Measurements from ENCODE around the gene ZNF771. TPM values are rescaled to one million over a fixed set of nuclear protein-coding genes. Genes with fewer than 3 reads are reported as not detected.

ZNF771 gene
- total RNA-seq, result 5.1 TPM
- long read RNA-seq, transcript ZNF771-201 (3 exons, 2,371 nt), result major isoform, 11 of 15 reads
- long read RNA-seq, partial matches to known transcripts, result 3 of 15 reads
- long read RNA-seq, other reads (novel, unspliced or antisense), result 0 of 15 reads

DNA sequence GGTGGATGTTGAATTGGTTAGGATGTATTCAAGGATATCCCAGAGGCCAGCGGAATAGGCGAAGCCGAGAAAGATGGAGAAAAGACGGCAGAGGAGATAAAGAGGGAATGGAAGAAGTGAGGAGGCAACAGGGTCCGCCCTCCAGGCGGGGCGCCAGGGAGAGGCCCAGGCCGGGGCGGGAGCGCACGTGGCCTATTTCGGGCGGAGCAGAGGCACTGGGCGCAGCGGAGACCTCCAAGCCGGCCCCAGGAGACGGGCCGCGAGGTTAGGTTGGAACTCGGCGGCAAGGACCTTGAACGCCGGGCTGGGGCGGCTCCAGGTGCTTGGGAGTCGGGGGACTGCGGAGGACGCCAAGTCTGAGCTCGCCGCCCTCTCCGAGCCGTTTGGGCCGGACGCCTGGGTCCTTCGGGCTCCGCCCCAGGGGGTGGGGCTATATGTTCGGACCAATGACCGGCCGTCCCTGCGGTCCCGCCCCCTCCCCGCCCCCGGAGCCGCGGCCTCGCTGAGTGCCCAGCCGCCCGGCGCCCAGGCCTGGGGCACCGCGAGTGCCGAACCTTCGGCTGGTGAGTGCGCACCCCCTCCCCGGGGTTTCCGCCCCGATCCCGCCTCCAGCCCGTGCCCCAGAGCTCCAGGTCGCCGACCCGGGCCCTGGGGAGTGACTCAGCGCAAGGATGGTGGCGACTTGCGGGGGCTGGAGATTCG, at the start of gene ZNF771:
Gene ZNF771 (plus strand): TSS at position 505 of the 702 bp plus-strand sequence. CDS start 448 bp downstream, outside the sequence.
- peak; percentile 97 for DNase-seq (ENCODE audit: missing footprints)
- peak; percentile 97 for ATAC-seq
- intact Hi-C loops (cut with DNase I), result loop anchor here (5.0 kb wide), 1 partner anchor 310 kb away; the partner anchor contains the start of gene YPEL3

DNA sequence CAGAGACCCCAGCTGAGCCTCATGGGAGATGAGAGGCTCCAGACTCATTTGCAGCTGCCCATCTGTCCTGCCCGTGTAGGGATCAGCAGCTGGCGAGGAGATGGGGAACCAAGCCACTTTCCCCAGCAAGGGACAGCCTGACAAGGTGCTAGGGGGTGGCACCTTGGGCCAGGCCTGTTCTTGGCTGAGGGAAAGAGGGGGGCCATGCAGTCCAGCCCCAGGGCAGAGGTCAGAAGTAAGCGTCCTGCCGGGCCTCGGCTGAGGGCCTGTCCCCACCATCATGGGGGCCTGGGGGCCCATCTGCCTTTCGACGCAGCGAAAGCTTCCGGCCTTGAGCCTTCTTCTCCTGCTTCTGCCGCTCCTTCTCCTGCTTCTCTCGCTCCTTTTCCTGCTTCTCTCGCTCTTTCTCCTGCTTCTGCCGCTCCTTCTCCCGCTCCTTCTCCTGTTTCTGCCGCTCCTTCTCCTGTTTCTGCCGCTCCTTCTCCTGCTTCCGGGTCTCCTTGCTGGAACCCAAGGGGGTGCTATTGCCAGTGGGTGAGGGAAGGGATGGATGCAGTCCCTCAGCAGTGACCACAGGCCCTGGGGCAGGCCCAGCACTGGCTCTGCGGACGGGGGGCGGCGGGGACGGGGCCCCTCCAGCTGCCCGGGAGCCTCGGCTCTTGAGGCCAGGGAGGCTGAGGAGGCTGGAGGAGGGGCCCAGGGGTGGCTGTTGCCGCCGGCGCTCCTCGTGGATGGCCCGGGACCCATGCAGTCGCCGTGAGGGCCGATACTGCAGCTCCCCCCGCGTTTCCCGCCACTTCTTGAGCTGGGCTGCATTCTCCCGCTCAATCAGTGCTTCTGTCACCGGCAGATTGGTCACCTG, 49.5 kb upstream of the ZNF771 start:
- intact Hi-C loops (cut with DNase I), result no loop called here
- DNase-seq (ENCODE audit: missing footprints) (no peak), ATAC-seq (no peak)

DNA sequence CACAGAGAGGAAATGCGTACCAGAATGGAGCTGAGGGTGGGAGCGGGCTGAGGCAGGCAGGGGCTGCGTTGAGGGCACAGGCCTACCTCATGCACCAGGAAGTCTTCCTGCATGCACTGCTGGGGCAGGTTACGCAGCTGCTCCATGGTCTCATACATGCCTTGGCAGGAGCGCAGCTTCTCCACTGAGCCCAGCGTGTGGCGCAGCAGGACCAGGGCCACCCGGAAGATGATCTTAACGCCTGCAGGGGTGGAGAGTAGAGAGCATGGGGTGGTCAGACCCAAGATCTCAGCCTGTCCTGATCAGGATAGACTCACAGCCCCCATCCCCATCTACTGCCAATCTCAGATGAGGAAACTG, 48.8 kb upstream of the ZNF771 start:
- DNase-seq (ENCODE audit: missing footprints), result no peak
- intact Hi-C loops (cut with DNase I), result no loop called here

DNA sequence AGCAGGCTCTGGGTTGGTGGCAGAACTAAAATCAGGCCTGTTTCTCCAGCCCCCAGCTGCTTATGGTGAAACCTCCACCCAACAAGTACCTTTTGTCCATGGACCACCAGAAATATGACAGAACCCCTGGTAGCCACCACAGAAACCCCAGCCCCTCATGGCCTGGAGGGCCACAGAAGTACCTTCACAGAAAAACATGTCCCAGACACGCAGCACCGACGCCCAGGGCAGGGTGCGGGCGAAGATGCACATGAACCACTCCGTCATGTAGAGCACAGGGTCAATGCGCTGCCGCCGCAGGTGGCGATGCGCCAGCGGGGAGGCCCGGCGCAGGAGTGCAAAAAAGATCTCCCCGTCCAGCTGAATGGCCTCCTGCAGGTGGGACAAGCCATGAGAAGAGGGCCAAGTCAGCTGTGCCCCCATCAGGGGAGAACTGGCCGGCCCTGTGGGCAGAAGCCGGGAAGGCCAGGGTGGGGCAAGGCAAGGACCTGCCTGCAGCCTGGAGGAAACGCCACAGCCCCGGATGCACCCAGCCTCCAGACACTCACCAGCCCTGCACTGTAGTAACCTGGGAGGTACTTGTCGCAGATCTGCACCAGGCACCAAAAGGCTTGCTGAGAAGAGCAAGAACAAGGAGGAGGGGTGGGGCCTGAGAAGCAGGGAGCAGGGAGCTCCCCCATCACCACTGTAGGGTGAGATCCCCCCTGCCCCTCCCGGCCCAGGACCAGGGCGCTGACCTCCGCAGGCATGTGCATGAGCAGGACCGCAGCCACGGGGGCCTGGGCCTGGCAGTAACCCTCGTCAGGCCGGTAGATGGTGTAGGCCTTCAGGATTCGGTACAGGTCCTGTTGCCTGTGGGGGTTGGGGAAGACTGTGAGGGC, 48.2 kb upstream of the ZNF771 start:
- intact Hi-C loops (cut with DNase I), result no loop called here
- no peak for ATAC-seq

More for the DNA sequence above, 48.8 kb upstream of the ZNF771 start:
- no peak for ATAC-seq

DNA sequence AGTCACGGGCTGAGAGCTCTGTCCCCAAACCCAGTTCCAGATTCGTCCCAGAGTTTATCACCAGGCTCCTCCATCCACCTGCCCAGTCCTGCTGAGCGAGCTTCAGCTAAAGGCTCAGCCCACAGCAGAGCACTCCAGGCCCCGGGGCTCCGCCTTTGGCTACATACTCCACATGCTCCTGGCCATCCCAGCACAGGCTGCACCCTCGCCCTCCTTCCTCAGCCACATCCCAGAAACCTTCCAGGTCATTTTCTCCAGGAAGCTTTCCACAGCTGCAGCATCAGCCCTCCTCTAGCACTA, 47.6 kb upstream of the ZNF771 start:
- intact Hi-C loops (cut with DNase I), result no loop called here
- no peak for ATAC-seq
- DNase-seq (ENCODE audit: missing footprints), result no peak

More for the DNA sequence above, 48.2 kb upstream of the ZNF771 start:
- no peak for DNase-seq (ENCODE audit: missing footprints)

DNA sequence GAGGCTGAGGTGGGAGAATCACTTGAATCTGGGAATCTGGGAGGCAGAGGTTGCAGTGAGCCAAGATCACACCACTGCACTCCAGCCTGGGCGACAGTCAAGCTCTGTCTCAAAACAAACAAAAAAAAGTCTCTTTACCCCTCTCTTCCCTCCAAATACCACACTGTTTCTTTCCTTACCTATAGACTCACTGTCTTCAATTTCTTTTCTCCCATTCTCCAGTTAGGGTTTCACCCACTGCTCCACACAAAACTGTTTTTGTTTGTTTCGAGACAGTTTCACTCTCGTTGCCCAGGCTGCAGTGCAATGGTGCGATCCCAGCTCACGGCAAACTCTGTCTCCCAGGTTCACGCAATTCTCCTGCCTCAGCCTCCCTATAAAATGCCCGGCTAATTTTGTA, 46.2 kb upstream of the ZNF771 start:
- DNase-seq (ENCODE audit: missing footprints), result no peak
- intact Hi-C loops (cut with DNase I), result no loop called here
- no peak for ATAC-seq

DNA sequence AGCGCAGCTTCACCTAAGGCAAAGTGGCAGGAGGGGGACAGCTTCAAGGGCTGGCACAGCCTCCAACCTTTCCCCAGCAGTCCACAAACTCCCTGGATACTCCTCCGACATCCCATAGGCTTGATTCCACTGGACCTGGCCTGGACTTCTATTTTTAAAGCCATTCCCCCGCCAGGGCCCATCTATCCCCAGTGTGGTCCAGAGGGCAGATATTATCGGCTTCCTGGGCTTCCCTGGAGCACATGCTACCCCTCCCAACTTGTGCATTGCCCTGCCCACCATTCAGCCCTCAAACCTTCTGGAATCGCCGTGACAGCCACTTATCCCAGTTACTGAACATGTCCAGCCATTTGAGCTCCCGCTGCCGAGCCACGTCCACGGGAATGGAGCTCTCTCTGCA, 42.2 kb upstream of the ZNF771 start:
- DNase-seq (ENCODE audit: missing footprints), result no peak
- ATAC-seq, result no peak
- intact Hi-C loops (cut with DNase I), result no loop called here

DNA sequence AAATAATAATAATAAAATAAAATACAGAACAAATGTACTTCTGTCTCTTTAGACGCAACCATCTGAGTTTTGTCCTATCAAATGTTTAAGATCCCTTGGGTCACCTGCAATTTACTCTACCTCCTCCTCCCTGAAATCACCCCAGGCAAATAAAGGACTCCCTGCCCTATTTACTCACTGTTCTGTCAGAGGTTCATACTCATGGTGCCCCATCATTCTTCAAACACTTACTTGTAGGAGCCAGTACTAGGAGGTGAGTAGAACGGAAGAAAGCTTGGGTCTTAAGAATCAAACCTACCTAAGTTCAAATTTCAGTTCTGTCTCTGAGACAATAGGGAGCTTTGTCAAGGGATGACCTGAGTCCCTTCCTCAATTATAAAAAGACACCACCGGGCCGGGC, 40.9 kb upstream of the ZNF771 start:
- ATAC-seq, result no peak
- intact Hi-C loops (cut with DNase I), result no loop called here
- DNase-seq (ENCODE audit: missing footprints), result no peak

DNA sequence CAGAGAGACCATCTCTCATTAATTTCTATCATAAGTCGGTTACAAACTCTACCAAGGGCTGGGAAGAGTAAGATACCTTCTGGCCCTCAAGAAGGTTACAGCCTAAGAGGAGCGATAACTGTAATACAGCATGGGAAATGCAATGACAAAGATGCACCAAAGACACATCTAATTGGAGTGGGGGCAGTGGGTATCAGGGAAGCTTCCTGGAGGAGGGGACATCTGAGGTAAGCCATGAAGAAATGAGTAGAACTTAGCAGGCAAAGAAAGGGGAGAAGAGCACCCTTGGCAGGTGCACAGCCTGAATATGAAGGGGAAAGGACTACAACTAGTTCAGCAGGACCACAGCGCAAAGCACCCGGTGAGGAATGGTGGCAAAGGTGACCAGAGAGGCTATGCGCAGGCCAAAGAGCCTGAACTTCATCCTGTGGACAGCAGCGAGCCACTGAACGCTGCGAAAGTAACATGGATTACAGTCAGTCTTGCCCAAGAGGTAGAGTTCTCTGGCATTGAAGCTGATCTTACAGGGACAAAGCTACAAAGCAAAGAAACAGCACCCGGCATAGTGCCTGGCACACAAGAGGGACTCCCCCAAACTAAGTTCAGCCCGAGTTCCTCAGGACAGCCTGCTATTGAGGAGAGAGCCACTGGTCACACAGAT, 39.9 kb upstream of the ZNF771 start:
- ATAC-seq (no peak), DNase-seq (ENCODE audit: missing footprints) (no peak)
- intact Hi-C loops (cut with DNase I), result loop anchor here (1.0 kb wide), 1 partner anchor 12 kb away; the partner anchor contains the start of gene CD2BP2

DNA sequence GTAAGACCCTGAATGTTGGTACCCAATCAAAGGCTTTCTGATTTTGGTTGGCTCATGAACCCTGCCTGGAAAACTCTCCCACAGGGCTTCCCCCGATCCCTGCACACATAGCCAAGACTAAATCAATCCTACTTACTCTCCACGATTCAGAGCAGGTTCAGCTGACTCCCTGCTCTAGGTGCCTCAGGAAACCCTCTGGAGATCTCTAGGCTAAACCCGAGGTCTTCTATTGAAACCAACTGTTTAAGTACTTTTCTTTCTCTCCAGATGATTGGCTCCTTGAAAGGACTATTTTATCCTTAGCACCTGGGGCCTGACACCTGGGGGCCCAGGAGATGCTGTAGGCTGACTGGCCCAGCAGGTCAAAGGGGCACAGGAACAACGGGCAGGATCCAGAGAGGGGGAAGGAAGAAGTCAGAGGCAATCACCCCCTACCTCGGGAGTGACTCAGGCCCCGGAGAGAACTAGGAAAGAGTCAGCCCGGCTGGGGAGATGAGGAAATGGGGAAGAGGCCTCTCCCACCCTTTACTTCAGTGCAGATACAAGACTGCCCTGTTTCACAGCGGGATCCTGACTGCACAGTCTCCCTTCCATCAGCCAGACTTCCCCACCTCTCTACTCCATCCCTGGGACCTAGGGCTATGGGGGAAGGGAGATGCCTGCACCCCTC, 39.1 kb upstream of the ZNF771 start:
- no peak for ATAC-seq
- no peak for DNase-seq (ENCODE audit: missing footprints)
- intact Hi-C loops (cut with DNase I), result loop anchor here (1.0 kb wide), 1 partner anchor 13 kb away; the partner anchor contains the start of gene CD2BP2

DNA sequence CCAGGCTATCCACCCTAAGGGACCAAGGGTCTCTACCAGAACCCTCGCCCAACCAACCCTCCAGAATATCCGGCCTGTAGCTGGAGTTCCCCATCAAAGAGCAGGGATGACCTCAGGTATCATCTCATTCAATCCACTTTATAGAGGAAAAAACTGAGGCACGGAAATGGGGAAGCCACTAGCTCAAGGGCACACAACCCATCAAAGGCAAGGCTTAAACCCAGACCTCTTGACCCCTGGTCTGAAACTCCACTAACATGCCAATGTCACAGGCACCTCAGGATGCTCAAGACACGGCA, 38.7 kb upstream of the ZNF771 start:
- DNase-seq (ENCODE audit: missing footprints), result no peak
- intact Hi-C loops (cut with DNase I), result loop anchor here (1.0 kb wide), 1 partner anchor 13 kb away; the partner anchor contains the start of gene CD2BP2
- ATAC-seq, result no peak

DNA sequence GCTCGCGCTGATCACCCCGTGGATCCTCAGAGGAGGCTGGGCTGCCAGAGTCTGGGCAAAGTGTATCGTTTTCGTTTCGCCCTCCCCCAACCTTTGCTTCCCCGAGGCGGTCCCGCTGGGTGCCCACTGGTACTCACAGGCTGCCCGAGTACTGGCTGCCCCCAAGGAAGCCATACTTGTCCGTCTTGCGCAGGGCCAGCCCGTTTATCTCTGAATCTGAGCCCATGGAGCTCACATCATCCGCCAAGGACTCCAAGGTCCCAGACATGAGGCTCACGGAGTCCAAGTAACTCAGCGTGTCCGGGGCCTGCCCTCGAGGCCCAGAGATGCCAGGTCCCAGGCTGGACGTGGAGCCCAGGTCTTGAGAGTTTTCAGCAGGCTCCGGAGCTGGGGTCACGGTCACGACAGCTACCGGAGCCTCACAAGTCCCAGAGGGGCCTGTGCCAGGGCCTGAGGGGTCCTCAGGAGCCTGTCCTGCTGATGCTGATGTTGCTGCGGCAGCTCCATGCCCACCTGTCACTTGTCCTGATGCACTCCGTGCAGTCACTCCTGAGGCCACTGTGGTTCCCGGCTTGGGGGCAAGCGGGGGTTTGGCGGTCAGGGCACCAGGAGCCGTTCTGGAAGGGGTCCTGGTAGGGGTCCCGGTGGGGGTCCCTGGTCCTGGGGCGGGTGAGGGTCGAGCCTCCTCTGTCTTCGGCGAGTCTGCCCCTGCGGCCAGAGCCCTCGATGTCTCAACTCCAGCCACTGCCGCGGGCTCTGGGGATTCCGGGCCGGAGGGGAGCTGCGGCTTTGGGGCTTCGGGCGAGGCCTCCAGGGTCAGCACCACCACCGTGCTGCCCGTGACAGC, 38.1 kb upstream of the ZNF771 start:
- DNase-seq (ENCODE audit: missing footprints), result no peak
- ATAC-seq, result no peak
- intact Hi-C loops (cut with DNase I), result no loop called here

DNA sequence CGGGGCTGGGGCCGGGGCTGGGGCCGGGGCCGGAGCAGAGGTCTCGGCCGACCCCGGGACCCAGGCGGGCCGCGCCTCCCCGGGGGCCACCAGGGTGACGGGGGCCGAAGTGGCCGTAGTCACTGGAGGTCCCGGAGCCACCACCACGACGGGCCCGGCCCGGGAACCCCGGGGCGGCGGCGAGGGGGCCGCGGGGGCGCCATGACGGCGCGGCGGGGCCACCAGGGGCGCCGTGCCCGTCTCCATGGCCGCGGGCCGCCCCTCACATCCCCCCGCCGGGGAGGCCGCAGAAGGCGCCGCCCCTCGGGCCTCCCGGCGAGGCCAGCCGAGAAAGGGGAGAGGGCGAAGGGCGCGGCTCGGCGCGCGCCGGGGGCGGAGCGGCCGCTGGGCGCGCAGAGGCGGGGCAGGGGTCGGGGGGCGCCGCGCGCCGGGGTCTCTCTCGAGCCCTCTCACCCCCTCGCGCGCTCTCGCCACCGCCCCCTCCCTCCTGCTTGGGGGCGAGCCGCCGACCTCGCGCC, 37.4 kb upstream of the ZNF771 start:
- DNase-seq (ENCODE audit: missing footprints) (no peak), ATAC-seq (no peak)
- intact Hi-C loops (cut with DNase I), result no loop called here

DNA sequence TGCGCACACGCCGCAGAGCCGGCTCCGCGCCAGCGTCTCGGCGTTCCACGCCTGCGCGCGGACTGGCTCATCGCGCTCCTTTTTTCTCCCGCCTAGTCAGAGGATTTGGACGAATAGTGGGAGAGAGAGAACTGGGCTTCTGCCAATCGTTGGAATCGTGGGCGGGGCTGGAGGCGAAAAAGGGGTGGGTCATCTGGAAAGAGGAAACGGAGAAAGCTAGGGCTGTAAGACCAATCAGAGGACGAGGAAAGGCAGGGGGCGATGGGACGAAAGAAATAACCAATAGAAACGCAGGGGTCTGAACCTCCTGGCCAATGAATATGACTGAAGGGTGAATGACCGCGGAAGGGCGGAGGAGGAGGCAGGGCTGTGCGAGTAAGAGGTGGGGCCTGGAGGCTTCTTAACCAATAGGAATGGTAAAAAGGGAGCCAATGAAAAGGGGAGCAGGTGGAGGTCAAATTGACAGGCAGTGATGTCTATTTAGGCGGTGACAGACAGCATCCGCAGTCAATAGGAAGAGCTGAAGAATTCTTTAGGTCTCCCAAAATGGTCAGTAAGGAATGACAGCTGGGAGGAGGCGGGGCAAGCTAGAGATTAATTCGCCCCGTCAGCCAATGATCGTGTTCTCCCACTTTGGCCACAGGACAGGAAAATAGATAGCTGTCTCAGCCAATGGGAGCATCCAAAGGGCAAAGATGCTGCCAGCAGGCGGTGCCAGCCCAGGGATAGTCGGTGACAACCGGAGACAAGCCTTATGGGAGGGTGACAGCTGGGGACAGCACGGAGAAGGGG, 36.8 kb upstream of the ZNF771 start, which contains the start of gene TBC1D10B:
Gene TBC1D10B (minus strand): TSS at position 39 of the 792 bp plus-strand sequence. CDS start 311 bp downstream, outside the sequence.
- intact Hi-C loops (cut with DNase I), result no loop called here
- DNase-seq (ENCODE audit: missing footprints) (peak; percentile 97), ATAC-seq (peak; percentile 94)

DNA sequence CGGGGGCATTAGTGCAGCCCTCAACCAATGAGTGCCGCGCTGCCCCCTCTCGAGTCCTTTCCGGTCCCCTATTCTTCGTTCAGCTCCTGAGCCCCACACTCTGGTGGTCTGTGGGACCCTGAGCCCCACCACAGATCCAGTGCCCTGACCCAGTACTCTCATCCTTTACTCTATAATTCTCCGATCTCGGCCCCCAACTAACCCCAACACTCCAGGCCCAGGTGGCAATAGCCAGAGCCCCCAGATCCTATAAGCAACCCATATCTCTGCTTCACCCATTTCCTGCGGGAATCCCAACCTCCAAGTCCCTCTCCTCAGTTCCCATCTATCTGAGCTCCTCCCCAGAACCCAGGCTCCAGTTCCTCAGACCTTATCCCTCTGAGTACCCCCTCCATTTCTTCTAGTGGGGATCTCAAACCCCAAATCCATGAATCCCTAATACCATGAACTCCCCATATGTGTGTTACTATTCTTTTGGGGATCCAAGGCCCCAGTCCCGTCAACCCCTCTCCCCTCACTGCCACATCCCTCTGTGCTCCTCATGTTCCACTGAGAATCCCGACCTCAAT, 36.1 kb upstream of the ZNF771 start:
- no peak for DNase-seq (ENCODE audit: missing footprints)
- no peak for ATAC-seq
- intact Hi-C loops (cut with DNase I), result no loop called here
